Ishikawa (cell line): Measurements from ENCODE around the gene TERT.

ENCODE experiments used
- CREB1 ChIP-seq: IDR thresholded peaks from 2 replicates; pipeline ENCODE4 v1.6.1; 2012; ENCODE audit warnings: low read depth
- EGR1 ChIP-seq: IDR thresholded peaks from 2 replicates; pipeline ENCODE4 v1.6.1; 2012
- EP300 ChIP-seq: IDR thresholded peaks from 2 replicates; pipeline ENCODE4 v1.6.1; 2012; ENCODE audit warnings: borderline replicate concordance
- MAX ChIP-seq: IDR thresholded peaks from 2 replicates; pipeline ENCODE4 v1.6.1; 2012
- RAD21 ChIP-seq: IDR thresholded peaks from 2 replicates; pipeline ENCODE4 v1.6.1; 2012; ENCODE audit warnings: low read depth
- REST ChIP-seq: IDR thresholded peaks from 2 replicates; pipeline ENCODE4 v1.6.1; 2012; ENCODE audit warnings: low read depth, mild to moderate bottlenecking
- TAF1 ChIP-seq: IDR thresholded peaks from 2 replicates; pipeline ENCODE4 v1.6.1; 2012; ENCODE audit warnings: low read depth, mild to moderate bottlenecking
- USF1 ChIP-seq: IDR thresholded peaks from 2 replicates; pipeline ENCODE4 v1.6.1; 2012
- ZBTB7A ChIP-seq: IDR thresholded peaks from 2 replicates; pipeline ENCODE4 v1.6.1; 2012; ENCODE audit warnings: low read depth

- TF ChIP-seq EP300 (no peak), REST (no peak), EGR1 (no peak), TAF1 (no peak), ZBTB7A (no peak), USF1 (no peak), MAX (no peak), RAD21 (no peak), CREB1 (no peak)
Observed at GRCh38 chr5:1330847-1331831, 36.3 kb upstream of the TERT start.
